Breast epithelium (tissue), 4 donors: ENCODE results near the gene CNTNAP3. TPM values are rescaled to one million over a fixed set of nuclear protein-coding genes. Genes with fewer than 3 reads are reported as not detected.
"Not testable (repeated sequence)": the region's sequence is repeated elsewhere in the genome, so short reads cannot be mapped to it uniquely, and the experiment has no call there.

ENCODE experiments used
- DNase-seq, 2 donors: peaks; one replicate each; pipeline ENCODE4 v3.0.0-alpha.2; 2019; ENCODE audit warnings: low spot score in 2 of 2
- H3K27ac ChIP-seq, 2 donors: fragments of 200-600 bp; sonication (generic) in 1 of 2; one replicate each; pipeline ENCODE4 v1.5.1; 2016 to 2019; ENCODE audit warnings: mild to moderate bottlenecking in 1 of 2
- H3K27me3 ChIP-seq, 2 donors: fragments of 200-600 bp; sonication (generic) in 1 of 2; one replicate each; pipeline versions ENCODE4 v1.5.1 to v1.6.0; 2017 to 2019; ENCODE audit warnings: control low read depth in 1 of 2, mild to moderate bottlenecking in 1 of 2
- H3K36me3 ChIP-seq: fragments of 200-600 bp; one replicate; pipeline ENCODE4 v1.5.1; 2019
- H3K4me1 ChIP-seq, 2 donors: fragments of 200-600 bp; sonication (generic); one replicate each; pipeline ENCODE4 v1.5.1; 2016 to 2019; ENCODE audit warnings: control low read depth in 1 of 2
- H3K4me3 ChIP-seq, 3 donors: fragments of 200-600 bp; sonication (generic); 1 replicate in 2 of 3; 2 replicates in 1 of 3; pipeline ENCODE4 v1.5.1; 2016 to 2019; ENCODE audit warnings: mild to moderate bottlenecking in 3 of 3, moderate library complexity in 2 of 3
- H3K9me3 ChIP-seq, 2 donors: fragments of 200-600 bp; sonication (generic) in 1 of 2; one replicate each; pipeline ENCODE4 v1.5.1; 2016 to 2019; ENCODE audit warnings: control low read depth in 1 of 2
- intact Hi-C: fragments of 100-400 bp; cut with DNase I; formaldehyde crosslinking; loops from one replicate; pipeline ENCODE4 v1.15.1; 2023; ENCODE audit warnings: low total_unique reads
- total RNA-seq, 3 donors: library from RNA; depleted of rRNA; stranded (reverse); fragments of >200 nt; gene quantifications; one replicate each; pipeline ENCODE4 v1.1.0, GENCODE V29; 2016

CNTNAP3 gene
- 10 to 100 TPM in 2 of 3 donors, 1 to 10 TPM in 1; 2.6 to 23.9 (median 14.4) TPM for total RNA-seq

DNA sequence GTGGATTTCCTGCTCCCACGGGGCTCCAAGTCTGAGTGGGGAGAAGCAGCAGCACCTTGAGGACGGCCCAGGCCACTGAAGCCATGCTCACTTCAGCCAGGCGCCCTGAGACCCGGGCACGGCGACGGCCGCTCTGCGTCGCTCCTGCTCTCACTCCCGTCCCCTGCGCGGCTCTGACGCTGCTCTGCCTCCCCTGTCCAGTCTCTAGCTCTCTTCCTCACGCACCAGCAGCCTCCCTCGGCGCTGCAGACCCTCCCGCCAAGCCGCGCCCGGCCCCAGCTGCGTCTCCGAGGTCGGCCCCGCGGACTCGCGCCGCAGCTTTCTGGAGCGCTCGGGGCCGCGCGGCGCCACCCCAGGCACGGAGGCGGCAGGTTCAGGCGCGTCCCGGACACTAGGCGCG is at the start of gene CNTNAP3:
Gene CNTNAP3 (minus strand): TSS at position 188 of the 400 bp plus-strand sequence. CDS start 103 bp downstream, at position 85.
- H3K27me3 ChIP-seq, H3K4me3 ChIP-seq, H3K4me1 ChIP-seq, H3K27ac ChIP-seq, intact Hi-C loops, H3K36me3 ChIP-seq, DNase-seq, H3K9me3 ChIP-seq: not testable (repeated sequence)

DNA sequence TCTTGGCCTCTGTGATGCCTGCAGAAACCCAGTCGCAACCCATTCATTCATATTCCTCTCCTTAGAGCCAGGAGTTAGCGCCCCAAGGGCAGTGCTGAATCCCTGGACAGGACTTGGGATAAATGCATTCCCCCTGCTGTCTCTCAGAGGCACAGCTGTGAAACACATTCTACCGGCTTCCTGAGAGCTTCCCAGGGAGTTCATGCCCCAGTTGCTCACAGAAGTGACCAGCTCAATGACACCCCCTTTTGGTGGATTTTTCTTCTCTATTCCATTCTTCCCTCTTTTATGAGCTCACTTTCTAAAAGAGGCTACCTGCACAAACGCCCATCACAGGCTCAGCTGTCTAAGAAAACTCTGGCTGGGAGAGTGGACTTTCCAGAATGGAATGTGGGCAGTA is 8.0 kb downstream of the CNTNAP3 start:
- H3K27me3 ChIP-seq, H3K4me3 ChIP-seq, H3K4me1 ChIP-seq, H3K27ac ChIP-seq, DNase-seq, H3K9me3 ChIP-seq, H3K36me3 ChIP-seq, intact Hi-C loops: not testable (repeated sequence)

DNA sequence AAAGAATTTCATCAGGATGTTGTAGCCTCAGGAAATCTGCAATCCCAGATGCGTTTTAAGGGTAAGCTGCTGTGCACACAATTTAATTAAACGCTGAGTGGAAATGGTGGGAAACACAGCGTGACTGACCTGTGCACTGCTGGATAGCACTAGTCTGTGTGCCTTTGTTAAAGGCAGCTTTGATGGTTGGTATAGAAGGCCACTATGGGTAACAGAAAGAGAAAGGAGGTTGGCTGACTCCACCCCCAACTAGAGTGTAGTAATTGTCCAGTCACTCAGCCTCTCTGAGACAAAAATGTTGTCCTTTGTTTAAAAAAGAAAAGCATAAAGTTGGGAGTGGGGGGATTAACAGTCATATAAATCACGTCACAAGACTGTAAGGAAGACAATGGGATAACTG is 45.5 kb downstream of the CNTNAP3 start:
- intact Hi-C loops, H3K36me3 ChIP-seq, H3K4me3 ChIP-seq, DNase-seq, H3K9me3 ChIP-seq, H3K4me1 ChIP-seq, H3K27ac ChIP-seq, H3K27me3 ChIP-seq: not testable (repeated sequence)

DNA sequence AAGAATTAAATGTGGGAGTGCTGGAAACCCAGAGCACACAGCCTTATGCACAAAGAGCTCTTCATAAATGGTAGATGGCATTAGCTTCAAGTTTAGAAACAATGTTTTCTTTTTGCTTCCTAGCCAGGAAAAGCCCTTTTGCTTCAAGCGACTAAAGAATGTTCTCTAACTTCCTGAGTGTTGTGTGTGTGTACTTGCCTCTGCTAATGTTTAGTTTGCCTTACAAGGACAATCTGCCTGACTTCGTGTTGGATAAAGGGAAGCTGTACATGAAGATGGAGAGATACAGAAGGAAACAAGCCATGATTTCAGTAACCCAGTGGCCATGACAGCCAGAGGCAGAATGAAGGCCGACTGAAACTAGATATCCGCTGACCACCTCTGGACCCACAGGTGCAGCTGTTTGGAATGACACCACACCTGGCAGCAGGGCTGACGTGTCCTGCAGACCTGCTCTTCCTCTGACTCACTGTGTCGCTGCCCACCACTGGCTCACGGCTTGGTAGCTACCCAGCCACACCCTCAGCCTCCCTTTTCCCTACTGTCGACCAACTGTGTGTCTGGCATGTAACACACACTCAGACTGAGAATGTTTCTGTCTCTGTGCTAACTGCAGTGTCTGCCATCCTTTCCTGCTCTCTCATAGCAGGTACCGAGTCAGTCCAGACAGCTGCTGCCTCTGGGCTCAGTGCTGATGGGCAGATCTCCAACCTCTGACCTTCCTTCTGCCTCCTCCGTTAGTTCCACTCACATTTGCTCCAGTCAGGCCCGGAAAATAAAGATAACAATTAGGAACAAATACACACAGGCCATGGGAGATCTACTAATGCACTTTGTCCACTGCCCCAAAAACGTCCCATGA is 55.6 kb downstream of the CNTNAP3 start:
- H3K27ac ChIP-seq, H3K4me3 ChIP-seq, H3K36me3 ChIP-seq, DNase-seq, H3K27me3 ChIP-seq, H3K9me3 ChIP-seq, intact Hi-C loops, H3K4me1 ChIP-seq: not testable (repeated sequence)

DNA sequence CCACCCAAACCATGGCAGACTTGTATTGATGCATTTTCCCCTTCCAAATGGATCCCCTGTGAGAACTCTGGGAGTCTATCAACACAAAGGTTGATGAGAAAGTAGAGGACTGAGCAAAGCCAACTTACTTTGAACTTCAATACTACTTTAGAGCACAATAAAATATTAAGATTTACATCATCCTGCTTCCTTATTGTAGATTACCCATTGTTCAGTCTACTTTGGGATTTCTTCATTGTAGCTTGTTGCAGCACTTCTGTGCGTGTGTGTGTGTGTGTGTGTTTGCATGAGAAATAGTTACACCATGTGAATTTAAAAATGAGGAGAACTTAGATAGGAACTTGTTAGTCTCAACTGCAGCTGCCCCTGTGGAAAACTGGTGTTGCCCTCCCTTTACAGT is 72.0 kb downstream of the CNTNAP3 start:
- H3K27me3 ChIP-seq, DNase-seq, intact Hi-C loops, H3K36me3 ChIP-seq, H3K4me1 ChIP-seq, H3K4me3 ChIP-seq, H3K27ac ChIP-seq, H3K9me3 ChIP-seq: not testable (repeated sequence)

DNA sequence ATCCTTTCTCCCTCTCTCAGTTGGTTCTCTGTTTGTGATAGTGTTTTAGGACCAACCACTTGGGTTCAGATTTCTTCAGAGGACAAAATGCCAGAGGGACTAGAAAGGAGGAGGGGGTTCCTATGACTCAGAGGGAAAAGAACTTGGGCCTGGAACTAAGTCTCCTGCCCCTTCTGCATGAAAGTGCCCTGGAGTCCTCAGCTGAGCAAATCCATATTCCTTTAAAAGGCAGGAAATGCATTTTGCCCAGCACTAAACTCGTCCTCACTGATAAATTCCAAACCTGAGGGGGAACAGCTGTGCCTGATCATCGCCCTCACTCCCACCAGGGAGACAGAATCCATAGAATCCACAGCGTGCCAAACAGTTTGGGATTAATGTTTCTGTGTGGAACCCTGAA is 78.2 kb downstream of the CNTNAP3 start:
- H3K36me3 ChIP-seq, H3K4me1 ChIP-seq, H3K9me3 ChIP-seq, H3K4me3 ChIP-seq, H3K27me3 ChIP-seq, intact Hi-C loops, DNase-seq, H3K27ac ChIP-seq: not testable (repeated sequence)

DNA sequence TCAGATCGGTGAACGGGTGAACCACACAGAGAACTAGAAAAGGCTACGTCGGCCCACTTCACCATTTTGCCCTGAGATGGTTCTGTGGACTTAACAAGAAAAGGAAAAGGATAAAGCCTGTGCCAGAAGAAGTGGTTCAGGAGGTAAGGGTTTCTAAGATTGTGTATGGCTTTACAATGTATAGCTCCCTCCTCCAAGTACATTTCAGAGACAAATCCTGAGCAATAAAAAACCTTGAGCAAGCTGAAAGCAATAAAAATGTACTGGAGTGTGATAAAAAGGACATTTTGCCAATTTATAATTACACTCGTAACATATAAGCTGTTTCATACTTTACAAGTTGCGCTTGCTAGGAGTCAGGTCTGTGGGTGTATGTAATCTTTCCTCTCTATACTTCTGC is 81.3 kb downstream of the CNTNAP3 start:
- H3K4me3 ChIP-seq, intact Hi-C loops, H3K27ac ChIP-seq, H3K27me3 ChIP-seq, DNase-seq, H3K9me3 ChIP-seq, H3K4me1 ChIP-seq, H3K36me3 ChIP-seq: not testable (repeated sequence)

DNA sequence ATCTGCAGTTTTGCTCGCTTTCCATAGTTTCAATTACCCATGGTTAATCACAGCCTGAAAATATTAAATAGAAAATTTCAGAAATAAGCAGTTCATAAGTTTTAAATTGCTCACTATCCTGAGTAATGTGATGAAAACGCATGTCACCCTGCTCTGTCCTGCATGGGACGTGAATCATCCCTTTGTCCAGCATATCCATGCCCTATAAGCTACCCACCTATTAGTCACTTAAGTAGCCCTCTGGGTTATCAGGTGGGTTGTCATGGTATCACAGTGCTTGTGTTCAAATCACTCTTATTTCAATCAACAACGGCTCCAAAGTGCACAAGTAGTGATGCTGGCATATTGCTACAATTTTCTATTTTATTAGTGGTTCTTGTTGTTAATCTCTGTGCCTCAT is 82.1 kb downstream of the CNTNAP3 start:
- H3K27me3 ChIP-seq, DNase-seq, H3K4me1 ChIP-seq, H3K4me3 ChIP-seq, intact Hi-C loops, H3K36me3 ChIP-seq, H3K27ac ChIP-seq, H3K9me3 ChIP-seq: not testable (repeated sequence)

DNA sequence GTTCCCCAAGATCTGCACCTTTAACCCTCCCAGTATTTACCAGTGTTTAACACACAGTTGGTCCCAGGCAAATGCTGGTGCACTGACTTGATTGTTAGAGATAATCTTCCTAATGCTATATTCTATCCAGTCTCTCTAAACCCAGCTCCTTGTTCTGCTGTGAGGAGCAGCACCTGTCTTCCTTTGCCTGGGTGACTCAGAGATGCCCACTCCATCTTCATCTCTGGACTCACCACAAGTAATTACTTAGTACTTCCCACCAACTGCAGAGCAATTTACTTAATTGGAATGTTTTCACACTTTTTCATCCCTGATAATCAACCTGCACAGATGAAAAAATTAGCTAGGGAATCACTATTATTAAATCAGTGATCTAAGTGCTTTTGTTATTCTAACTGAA is 87.6 kb downstream of the CNTNAP3 start:
- H3K4me3 ChIP-seq, H3K9me3 ChIP-seq, intact Hi-C loops, H3K27ac ChIP-seq, H3K27me3 ChIP-seq, H3K36me3 ChIP-seq, H3K4me1 ChIP-seq, DNase-seq: not testable (repeated sequence)

DNA sequence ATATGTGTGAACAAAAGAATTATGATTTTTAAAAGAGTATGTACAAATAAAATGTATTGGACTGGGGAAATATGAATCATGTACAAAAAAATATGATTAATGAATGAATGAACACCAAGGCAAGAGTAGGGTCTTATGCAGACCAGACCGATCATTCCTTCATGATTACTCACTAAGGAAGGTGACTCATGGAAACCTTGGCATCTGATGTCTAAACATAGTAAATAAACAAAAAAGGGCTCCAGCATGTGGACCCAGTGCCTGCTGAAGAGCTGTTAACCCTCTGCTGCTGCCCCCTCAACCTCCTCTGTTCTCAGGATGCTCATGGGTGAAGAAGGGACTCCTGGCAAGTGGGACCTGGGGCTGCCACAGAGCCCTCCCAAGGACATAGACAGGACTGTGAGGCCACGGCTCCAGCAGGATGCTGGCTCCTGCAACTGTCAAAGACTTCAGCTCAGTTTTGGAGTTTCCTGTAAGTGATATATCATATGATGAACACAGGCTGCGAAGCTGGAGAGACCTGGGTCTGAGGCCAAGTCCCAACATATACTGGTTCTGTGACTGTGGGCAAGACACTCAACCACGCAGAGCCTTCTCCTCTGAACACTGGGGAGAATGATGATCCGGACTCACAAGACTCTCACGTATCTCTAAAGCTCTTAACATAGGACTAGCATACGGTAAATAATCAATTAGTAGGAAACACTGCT is 89.8 kb downstream of the CNTNAP3 start:
- H3K4me1 ChIP-seq, H3K9me3 ChIP-seq, intact Hi-C loops, DNase-seq, H3K27me3 ChIP-seq, H3K4me3 ChIP-seq, H3K27ac ChIP-seq, H3K36me3 ChIP-seq: not testable (repeated sequence)

DNA sequence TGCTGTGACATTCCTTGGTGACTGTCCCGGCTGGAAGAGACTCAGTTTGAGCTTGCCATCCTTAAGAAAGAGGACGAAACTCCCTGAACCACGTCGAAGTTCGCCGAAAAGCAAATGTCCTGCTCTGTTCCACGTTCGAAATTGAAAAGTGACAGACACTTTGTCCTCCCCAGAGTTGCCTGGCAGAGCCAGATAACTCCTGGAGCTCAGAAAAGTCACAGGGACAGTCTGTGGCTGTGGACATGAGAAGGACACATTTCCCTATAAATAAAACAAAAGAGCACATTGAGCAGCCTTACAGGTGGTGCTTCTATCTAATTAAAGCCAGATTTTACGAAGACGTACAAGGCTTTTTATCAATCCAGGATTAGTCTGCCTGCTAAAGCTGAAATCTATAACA is 116.6 kb downstream of the CNTNAP3 start:
- H3K27me3 ChIP-seq, H3K36me3 ChIP-seq, H3K4me1 ChIP-seq, H3K27ac ChIP-seq, H3K4me3 ChIP-seq, H3K9me3 ChIP-seq, intact Hi-C loops, DNase-seq: not testable (repeated sequence)

DNA sequence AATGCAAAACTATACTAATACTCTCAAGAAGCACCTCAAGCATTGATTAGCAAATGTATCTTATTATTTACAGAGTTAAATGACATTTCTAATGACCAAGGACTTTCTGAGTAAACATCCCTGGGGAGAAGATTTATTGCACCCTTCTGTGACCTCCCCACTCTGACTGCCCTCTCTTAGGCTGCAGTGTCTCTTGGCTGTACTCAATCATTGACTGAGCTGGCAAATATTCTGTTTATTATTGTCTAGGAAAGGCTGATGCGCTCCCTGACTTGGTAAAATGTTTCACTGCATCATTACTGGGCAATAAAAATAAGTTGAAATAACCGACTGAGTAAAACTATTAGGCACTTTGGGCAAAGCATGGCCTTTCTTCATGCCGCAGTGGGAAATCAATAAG is 130.3 kb downstream of the CNTNAP3 start:
- intact Hi-C loops, result not testable (repeated sequence)

DNA sequence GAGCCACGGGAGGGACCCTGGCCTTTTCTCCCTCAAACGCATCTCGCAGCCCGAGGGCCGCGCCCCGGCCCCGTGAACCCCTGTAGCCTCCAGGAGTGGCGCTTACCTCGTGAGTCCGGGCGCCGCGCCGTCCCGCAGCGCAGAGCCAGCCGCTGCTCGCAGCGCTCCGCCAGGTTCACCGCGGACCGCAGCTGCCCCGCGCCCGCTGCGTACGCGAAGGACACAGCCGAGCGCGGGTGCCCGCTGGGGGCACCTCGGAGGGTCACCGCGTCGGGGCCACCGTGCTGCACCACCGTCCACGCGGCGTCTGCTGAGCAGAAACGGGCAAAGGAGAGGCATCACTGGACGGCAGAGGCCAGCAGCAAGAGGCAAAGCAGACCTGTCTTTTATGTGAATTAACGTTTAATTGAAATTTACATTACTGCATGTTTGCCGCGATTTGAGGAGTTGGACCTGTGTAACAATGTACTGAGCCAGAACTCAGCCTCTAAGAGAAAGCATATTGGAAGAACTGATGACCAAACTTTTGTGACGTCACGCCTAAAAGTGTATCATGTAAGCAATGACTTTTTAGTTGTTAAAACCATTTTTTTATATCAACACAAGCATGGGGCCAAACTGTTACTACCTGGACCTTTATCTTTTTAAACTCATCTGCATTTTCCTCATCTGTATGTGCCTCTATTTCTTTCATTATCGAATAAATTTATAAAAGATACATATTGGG is 155.0 kb downstream of the CNTNAP3 start:
- H3K4me1 ChIP-seq, H3K36me3 ChIP-seq, H3K9me3 ChIP-seq, intact Hi-C loops, H3K4me3 ChIP-seq, DNase-seq, H3K27me3 ChIP-seq, H3K27ac ChIP-seq: not testable (repeated sequence)

More for the DNA sequence above, 130.3 kb downstream of the CNTNAP3 start:
- H3K4me1 ChIP-seq, H3K4me3 ChIP-seq, DNase-seq, H3K9me3 ChIP-seq, H3K36me3 ChIP-seq, H3K27ac ChIP-seq, H3K27me3 ChIP-seq: not testable (repeated sequence)
